HepG2 (cell line): ENCODE data around the gene CENPM. TPM values are rescaled to one million over a fixed set of nuclear protein-coding genes. Genes with fewer than 3 reads are reported as not detected.

ENCODE experiments used
- ATAC-seq: fragments of 200-7000 bp; cut with Tn5 transposase; 3 replicates; pipeline ENCODE4 v1.9.1; 2020; ENCODE audit warnings: mild to moderate bottlenecking, moderate library complexity
- BruUV-seq: library from RNA; stranded (reverse); fragments of 400-500 nt; replicated peaks from 2 replicates; lab custom pipeline; 2021; lab: Mats Ljungman, UMichigan
- CTCF ChIA-PET: fragments of 300-600 bp; formaldehyde crosslinking; extraction: SDS; loops from one replicate; lab custom pipeline; 2021; ENCODE audit warnings: low total read pairs, inconsistent platforms, low intra/inter-chr PET ratio; lab: Yijun Ruan, JAX
- POLR2A ChIA-PET: fragments of 350-600 bp; sonication (Branson Sonifier 250); formaldehyde crosslinking; loops from one replicate; lab custom pipeline; 2020; ENCODE audit warnings: antibody characterized with exemption, inconsistent platforms; lab: Yijun Ruan, JAX
- DNase-seq: peaks from one replicate; pipeline ENCODE4 v3.0.0-alpha.2; 2015; ENCODE audit warnings: low spot score
- FAIRE-seq: peaks from 3 replicates; lab custom pipeline; 2011; peaks lifted over from hg19 to GRCh38; lab: Jason Lieb, UNC
- H2AFZ ChIP-seq: one replicate; pipeline ENCODE4 v1.6.1; 2011; ENCODE audit warnings: low read length, inconsistent platforms
- H3K27ac ChIP-seq: fragments of 300-600 bp; 3 replicates; pipeline ENCODE4 v1.8.0; 2011; ENCODE audit warnings: mixed run types, mild to moderate bottlenecking, mixed read lengths, low read length, inconsistent platforms; ENCODE audit not compliant: insufficient read depth; ENCODE audit errors: extremely low read length
- H3K27me3 ChIP-seq, 2 experiments: fragments of 200-600 bp in 1 of 2; 2 replicates in 1 of 2; 3 replicates in 1 of 2; pipeline versions ENCODE4 v1.6.0 to v1.8.0; 2011; ENCODE audit warnings: low read length in 2 of 2, mild to moderate bottlenecking in 2 of 2, moderate library complexity in 2 of 2, inconsistent platforms in 1 of 2; ENCODE audit not compliant: insufficient read depth in 2 of 2, control insufficient read depth in 1 of 2
- H3K36me3 ChIP-seq, 2 experiments: fragments of 200-600 bp in 1 of 2; replicated peaks in 1 of 2; 2 replicates in 1 of 2; 3 replicates in 1 of 2; pipeline versions ENCODE4 v1.5.1 to v1.8.0; 2011; ENCODE audit warnings: low read length in 2 of 2, inconsistent platforms in 1 of 2; ENCODE audit not compliant: insufficient read depth in 2 of 2, control insufficient read depth in 1 of 2
- H3K4me1 ChIP-seq: 2 replicates; pipeline ENCODE4 v1.5.1; 2012; ENCODE audit warnings: low read length, inconsistent platforms; ENCODE audit not compliant: insufficient read depth
- H3K4me2 ChIP-seq: 2 replicates; pipeline ENCODE4 v1.6.0; 2011; ENCODE audit warnings: low read depth, low read length, inconsistent platforms
- H3K4me3 ChIP-seq, 3 experiments: fragments of 200-600 bp in 1 of 3; sonication (generic), shearing (Covaris generic) in 1 of 3; replicated peaks in 1 of 3; 2 replicates each; pipeline ENCODE4 v1.5.1; 2011 to 2016; ENCODE audit warnings: low read length in 3 of 3, inconsistent platforms in 2 of 3, low read depth in 2 of 3, mild to moderate bottlenecking in 2 of 3, control low read depth in 1 of 3, mixed read lengths in 1 of 3; ENCODE audit not compliant: insufficient read depth in 1 of 3
- H3K79me2 ChIP-seq: one replicate; pipeline ENCODE4 v1.6.1; 2011; ENCODE audit warnings: low read length, inconsistent platforms; ENCODE audit not compliant: insufficient read depth
- H3K9ac ChIP-seq: 2 replicates; pipeline ENCODE4 v1.6.0; 2011; ENCODE audit warnings: mild to moderate bottlenecking, low read depth, low read length, inconsistent platforms; ENCODE audit not compliant: insufficient read depth
- H3K9me3 ChIP-seq: 2 replicates; pipeline ENCODE4 v1.5.1; 2012; ENCODE audit warnings: mild to moderate bottlenecking, low read length
- H4K20me1 ChIP-seq: 2 replicates; pipeline ENCODE4 v1.6.0; 2011; ENCODE audit warnings: inconsistent platforms, mild to moderate bottlenecking, low read length, moderate library complexity; ENCODE audit not compliant: insufficient read depth
- AGO2 ChIP-seq: fragments of 200-400 bp; formaldehyde crosslinking; optimal IDR thresholded peaks from 2 replicates; pipeline ENCODE3; 2017; ENCODE audit warnings: mild to moderate bottlenecking, low read depth, low read length, moderate library complexity
- CENPX ChIP-seq: sonication (generic); formaldehyde crosslinking; IDR thresholded peaks from 2 replicates; pipeline ENCODE4 v1.9.0; 2021; ENCODE audit warnings: mild to moderate bottlenecking, missing genetic modification reagents, moderate library complexity
- HNRNPK ChIP-seq: fragments of 200-400 bp; formaldehyde crosslinking; IDR thresholded peaks from 2 replicates; pipeline ENCODE4 v1.6.1; 2018; ENCODE audit warnings: low read length, low read depth, moderate library complexity, mild to moderate bottlenecking; ENCODE audit not compliant: poor library complexity, severe bottlenecking
- KAT7 ChIP-seq: IDR thresholded peaks from 2 replicates; pipeline ENCODE4 v1.6.1; 2018; ENCODE audit warnings: borderline replicate concordance, missing compliant biosample characterization
- NFAT5 ChIP-seq: sonication (generic); formaldehyde crosslinking; IDR thresholded peaks from 2 replicates; pipeline ENCODE4 v1.4.0; 2020; ENCODE audit warnings: missing genetic modification reagents
- PHF20 ChIP-seq: sonication (generic); formaldehyde crosslinking; IDR thresholded peaks from 2 replicates; pipeline ENCODE4 v1.5.0; 2020; ENCODE audit warnings: mild to moderate bottlenecking, missing genetic modification reagents
- POLR2A ChIP-seq, 2 experiments: IDR thresholded peaks; 2 replicates each; pipeline ENCODE4 v1.6.1; 2011; ENCODE audit warnings: low read depth in 2 of 2, low read length in 2 of 2, mild to moderate bottlenecking in 1 of 2, moderate library complexity in 1 of 2; ENCODE audit not compliant: insufficient read depth in 1 of 2
- UBTF ChIP-seq: sonication (generic); formaldehyde crosslinking; IDR thresholded peaks from 2 replicates; pipeline ENCODE4 v1.4.0; 2020; ENCODE audit warnings: mild to moderate bottlenecking, missing genetic modification reagents
- ZBTB43 ChIP-seq: sonication (generic); formaldehyde crosslinking; conservative IDR thresholded peaks from 2 replicates; pipeline ENCODE4 v1.4.0; 2020; ENCODE audit warnings: missing genetic modification reagents
- ZNF446 ChIP-seq: sonication (generic); formaldehyde crosslinking; IDR thresholded peaks from 2 replicates; pipeline ENCODE4 v1.5.0; 2020; ENCODE audit warnings: mild to moderate bottlenecking, missing genetic modification reagents
- ZNF772 ChIP-seq: sonication (generic); formaldehyde crosslinking; IDR thresholded peaks from 2 replicates; pipeline ENCODE4 v1.5.0; 2020; ENCODE audit warnings: mild to moderate bottlenecking, missing genetic modification reagents
- WGBS: methylation state at CpG from one replicate; pipeline ENCODE4 v1.1.6; 2017; ENCODE audit warnings: low lambda C conversion rate; 5-methylcytosine and 5-hydroxymethylcytosine counted together
- in situ Hi-C: cut with HindIII; loops from 2 replicates; pipeline ENCODE4 v1.10.0; 2017; ENCODE audit warnings: low pct_unique_long_range_greater_than_20kb; ENCODE audit not compliant: extremely low pct_ligation_motif_present
- intact Hi-C: fragments of 100-400 bp; cut with micrococcal nuclease; formaldehyde crosslinking; loops from one replicate; pipeline ENCODE4 v1.10.0; 2022; ENCODE audit not compliant: unreplicated experiment
- polyA plus RNA-seq, 8 experiments: library from polyadenylated mRNA; depleted of rRNA in 3 of 8; stranded (reverse) in 7 of 8; unstranded in 1 of 8; fragments of >200 nt; fragmentation: Illumina TruSeq in 4 of 8; extraction: Trizol in 4 of 8; gene quantifications; 2 replicates each; pipeline versions ENCODE4 v1.2.1 to v1.2.3, GENCODE V29; 2011 to 2016; ENCODE audit warnings: low read depth in 4 of 8, missing spikeins in 1 of 8, mixed read lengths in 1 of 8; ENCODE audit not compliant: insufficient read depth in 1 of 8
- total RNA-seq, 5 experiments: library from RNA; depleted of rRNA; stranded (reverse); fragments of >200 nt; fragmentation: Illumina TruSeq; extraction: Trizol; gene quantifications; 2 replicates each; pipeline ENCODE4 v1.2.3, GENCODE V29; 2016; ENCODE audit warnings: low read depth in 1 of 5

The CENPM gene
- total and polyA plus RNA-seq, 2 of the 13 experiments (the other 11 are each of a cell fraction or from before 2014, with no cell fraction given) = 11.2 to 37.3 TPM

GRCh38 chr22:41935509-41935908 is 11.4 kb downstream of the CENPM start:
- no peak overlapping the region for H3K4me2 ChIP-seq
- H3K4me1 ChIP-seq = no peaks in the 10 kb centered on the region
- WGBS = 92% methylated on average over 5 of the region's 9 CpGs
- no peaks in the 10 kb centered on the region for H3K79me2 ChIP-seq
- intact Hi-C loops = no loop called here
- in situ Hi-C loops = no loop called here
- H3K9me3 ChIP-seq = no peaks in the 10 kb centered on the region
- ChIA-PET CTCF (no interaction called here), POLR2A (interaction anchor here (0.7 kb wide), 1 partner anchor 25 kb away, joined by 3 read pairs; no protein-coding TSS in a partner anchor)
- peaks cover 6 to 22% of the 10 kb centered on the region in 2 experiments; a peak in 3 of 5 replicates for H3K36me3 ChIP-seq
- no peak for ATAC-seq
- BruUV-seq = no TSS peak
- H3K9ac ChIP-seq = no peak overlapping the region
- H2AFZ ChIP-seq = no peak overlapping the region
- no peak for DNase-seq
- no peak for FAIRE-seq
- no peak overlapping the region for H3K4me3 ChIP-seq
- no peak for TF ChIP-seq HNRNPK
- no peak for TF ChIP-seq ZNF772 (CRISPR knock-in tag)
- no peak for TF ChIP-seq ZNF446 (CRISPR knock-in tag)
- no peak for TF ChIP-seq PHF20 (CRISPR knock-in tag)
- TF ChIP-seq KAT7 = no peak
- peak in 1 of 2 experiments; percentile 42; a peak in 1 of 4 replicates for TF ChIP-seq POLR2A (IDR thresholded peaks at IDR 0.05; ENCODE audit: insufficient read depth in 1 of 2, low read depth in 2 of 2, low read length in 2 of 2)
- peak; percentile 47 for TF ChIP-seq AGO2
- no peaks in the 10 kb centered on the region for H4K20me1 ChIP-seq
- no peaks in the 10 kb centered on the region for H3K27me3 ChIP-seq
- no peak overlapping the region for H3K27ac ChIP-seq

GRCh38 chr22:41935015-41935351 is 12.0 kb downstream of the CENPM start:
- no peak for DNase-seq
- 100% methylated on average over 1 of the region's 4 CpGs for WGBS
- H3K9me3 ChIP-seq = no peaks in the 10 kb centered on the region
- no TSS peak for BruUV-seq
- H3K27ac ChIP-seq = no peak overlapping the region
- in situ Hi-C loops (no loop called here), intact Hi-C loops (no loop called here)
- no peak overlapping the region for H3K4me2 ChIP-seq
- no peak for FAIRE-seq
- H3K9ac ChIP-seq = no peak overlapping the region
- no peaks in the 10 kb centered on the region for H3K79me2 ChIP-seq
- no peaks in the 10 kb centered on the region for H3K4me1 ChIP-seq
- no peak overlapping the region for H2AFZ ChIP-seq
- ChIA-PET CTCF (no interaction called here), POLR2A (no interaction called here)
- H3K27me3 ChIP-seq = no peaks in the 10 kb centered on the region
- H3K36me3 ChIP-seq = peaks cover 6 to 19% of the 10 kb centered on the region in 2 experiments; a peak in 3 of 5 replicates
- ATAC-seq = no peak
- H4K20me1 ChIP-seq = no peaks in the 10 kb centered on the region
- H3K4me3 ChIP-seq = no peak overlapping the region
- no peak for TF ChIP-seq CENPX
- TF ChIP-seq UBTF (CRISPR knock-in tag) = no peak
- no peak for TF ChIP-seq ZBTB43 (CRISPR knock-in tag)
- no peak for TF ChIP-seq NFAT5 (CRISPR knock-in tag)
